ENCODE results near the gene LATS2.

Gene LATS2

DNA sequence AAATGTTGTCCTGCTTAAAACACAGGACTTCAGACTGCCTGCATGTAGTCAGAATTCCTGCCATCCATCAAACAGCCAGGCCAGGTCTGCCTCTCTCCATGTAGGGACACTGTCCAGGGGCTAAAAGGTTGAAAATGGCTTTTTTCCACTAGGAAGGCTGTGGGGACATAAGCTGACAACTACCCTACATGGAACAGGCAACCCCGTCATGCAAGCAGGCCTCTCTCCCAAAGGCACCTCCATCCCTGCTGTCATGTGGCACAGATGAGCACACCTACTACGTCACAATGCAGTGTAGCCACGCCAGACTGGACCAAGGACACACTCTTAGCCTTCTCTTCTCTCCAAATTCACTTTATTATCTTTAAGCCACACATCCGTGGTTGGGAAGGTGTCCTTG is 40.8 kb downstream of the LATS2 start:
- no peak for DNase-seq
- no peak overlapping the region for H2BK120ac ChIP-seq (ENCODE audit: insufficient read depth, low read length, poor library complexity)
- H3K4me1 ChIP-seq (ENCODE audit: control insufficient read depth in 1 of 2, insufficient read depth in 2 of 2, low read length in 2 of 2) = peaks cover 2 to 4% of the 10 kb centered on the region in 2 experiments
- H3K4ac ChIP-seq (ENCODE audit: low read depth, low read length) = peak overlapping the region; percentile 5
- H3K27me3 ChIP-seq (ENCODE audit: insufficient read depth, low read length) = no peaks in the 10 kb centered on the region
- peaks cover 16% of the 10 kb centered on the region for H3K79me2 ChIP-seq (ENCODE audit: control insufficient read depth, insufficient read depth, low read length, poor library complexity)
- H4K12ac ChIP-seq (ENCODE audit: low read depth, low read length) = no peak overlapping the region
- no peak overlapping the region for H2BK12ac ChIP-seq (ENCODE audit: low read length)
- no peak overlapping the region for H3K23ac ChIP-seq (ENCODE audit: low read length)
- no peak overlapping the region for H3K4me2 ChIP-seq (ENCODE audit: low read length)
- no peak overlapping the region for H3K18ac ChIP-seq (ENCODE audit: low read length)
- no peak overlapping the region for H2BK5ac ChIP-seq (ENCODE audit: low read depth, low read length, poor library complexity)
- no peak overlapping the region for H4K91ac ChIP-seq (ENCODE audit: low read depth, low read length)
- WGBS (ENCODE audit: extremely low coverage, insufficient coverage, insufficient read length) = no CpG with 5 or more reads among the region's 4 CpGs
- H4K8ac ChIP-seq (ENCODE audit: low read depth, low read length) = no peak overlapping the region
- H3K36me3 ChIP-seq (ENCODE audit: control insufficient read depth in 1 of 2, insufficient read depth in 2 of 2, low read length in 2 of 2) = peaks cover 10 to 12% of the 10 kb centered on the region in 2 experiments
- H3K4me3 ChIP-seq (ENCODE audit: low read depth, low read length) = peak overlapping the region; percentile 49
- no peaks in the 10 kb centered on the region for H3K9me3 ChIP-seq (ENCODE audit: insufficient read depth, low read depth, low read length)
- H2AK5ac ChIP-seq (ENCODE audit: low read length) = no peak overlapping the region
- no peak overlapping the region for H3K9ac ChIP-seq (ENCODE audit: low read length)
- H3K79me1 ChIP-seq (ENCODE audit: low read length) = no peaks in the 10 kb centered on the region
- H3K14ac ChIP-seq (ENCODE audit: low read length) = no peak overlapping the region
- H2AFZ ChIP-seq (ENCODE audit: insufficient read depth, low read length, poor library complexity) = no peak overlapping the region
- H3K27ac ChIP-seq (ENCODE audit: low read depth, low read length) = no peak overlapping the region

- H3K27ac ChIP-seq (ENCODE audit: low read depth, low read length) = no peak overlapping the region
- H3K36me3 ChIP-seq (ENCODE audit: control insufficient read depth in 1 of 2, insufficient read depth in 2 of 2, low read length in 2 of 2) = peaks cover 10 to 11% of the 10 kb centered on the region in 2 experiments
- peak overlapping the region; percentile 57 for H3K4ac ChIP-seq (ENCODE audit: low read depth, low read length)
- no peak overlapping the region for H3K18ac ChIP-seq (ENCODE audit: low read length)
- no peak overlapping the region for H2BK5ac ChIP-seq (ENCODE audit: low read depth, low read length, poor library complexity)
- DNase-seq = no peak
- H4K91ac ChIP-seq (ENCODE audit: low read depth, low read length) = no peak overlapping the region
- H3K4me2 ChIP-seq (ENCODE audit: low read length) = no peak overlapping the region
- H3K14ac ChIP-seq (ENCODE audit: low read length) = no peak overlapping the region
- H3K9me3 ChIP-seq (ENCODE audit: insufficient read depth, low read depth, low read length) = no peaks in the 10 kb centered on the region
- no peak overlapping the region for H4K12ac ChIP-seq (ENCODE audit: low read depth, low read length)
- H2AFZ ChIP-seq (ENCODE audit: insufficient read depth, low read length, poor library complexity) = no peak overlapping the region
- no CpG with 5 or more reads among the region's 5 CpGs for WGBS (ENCODE audit: extremely low coverage, insufficient coverage, insufficient read length)
- no peak overlapping the region for H2BK12ac ChIP-seq (ENCODE audit: low read length)
- no peak overlapping the region for H3K23ac ChIP-seq (ENCODE audit: low read length)
- no peaks in the 10 kb centered on the region for H3K79me1 ChIP-seq (ENCODE audit: low read length)
- H3K4me1 ChIP-seq (ENCODE audit: control insufficient read depth in 1 of 2, insufficient read depth in 2 of 2, low read length in 2 of 2) = peaks cover 2 to 4% of the 10 kb centered on the region in 2 experiments
- peaks cover 15% of the 10 kb centered on the region for H3K79me2 ChIP-seq (ENCODE audit: control insufficient read depth, insufficient read depth, low read length, poor library complexity)
- no peak overlapping the region for H3K4me3 ChIP-seq (ENCODE audit: low read depth, low read length)
- H3K27me3 ChIP-seq (ENCODE audit: insufficient read depth, low read length) = no peaks in the 10 kb centered on the region
- no peak overlapping the region for H3K9ac ChIP-seq (ENCODE audit: low read length)
- no peak overlapping the region for H4K8ac ChIP-seq (ENCODE audit: low read depth, low read length)
- no peak overlapping the region for H2AK5ac ChIP-seq (ENCODE audit: low read length)
- H2BK120ac ChIP-seq (ENCODE audit: insufficient read depth, low read length, poor library complexity) = no peak overlapping the region
Observed at GRCh38 chr13:21020176-21020575, 41.2 kb downstream of the LATS2 start.

GRCh38 chr13:21018220-21018619 is 43.2 kb downstream of the LATS2 start:
- WGBS (ENCODE audit: extremely low coverage, insufficient coverage, insufficient read length) = no CpG with 5 or more reads among the region's 4 CpGs

DNA sequence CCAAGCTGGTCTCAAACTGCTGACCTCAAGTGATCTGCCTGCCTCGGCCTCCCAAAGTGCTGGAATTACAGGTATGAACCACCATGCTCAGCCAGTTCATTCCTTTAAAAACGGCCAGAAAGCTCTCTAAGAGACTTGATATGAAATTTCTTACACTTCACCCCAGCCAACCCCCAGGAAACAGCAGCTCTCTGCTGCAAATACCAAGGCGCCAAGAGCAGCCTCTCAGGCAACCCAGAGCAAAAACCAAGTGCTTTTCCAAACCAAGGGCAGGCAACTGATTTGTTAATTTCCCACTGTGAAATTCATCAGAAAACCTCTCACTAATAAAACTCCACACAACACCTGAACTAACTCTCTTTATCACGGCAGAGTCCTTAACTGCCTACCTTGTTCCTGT is 44.9 kb downstream of the LATS2 start:
- peaks cover 4 to 7% of the 10 kb centered on the region in 2 experiments for H3K4me1 ChIP-seq (ENCODE audit: control insufficient read depth in 1 of 2, insufficient read depth in 2 of 2, low read length in 2 of 2)
- no CpG with 5 or more reads among the region's 4 CpGs for WGBS (ENCODE audit: extremely low coverage, insufficient coverage, insufficient read length)
- H4K12ac ChIP-seq (ENCODE audit: low read depth, low read length) = no peak overlapping the region

More at GRCh38 chr13:21018220-21018619, 43.2 kb downstream of the LATS2 start:
- no peak overlapping the region for H2AK5ac ChIP-seq (ENCODE audit: low read length)
- no peak overlapping the region for H4K8ac ChIP-seq (ENCODE audit: low read depth, low read length)
- no peaks in the 10 kb centered on the region for H3K79me1 ChIP-seq (ENCODE audit: low read length)
- no peak overlapping the region for H3K18ac ChIP-seq (ENCODE audit: low read length)
- no peak overlapping the region for H3K23ac ChIP-seq (ENCODE audit: low read length)
- no peak overlapping the region for H3K4me3 ChIP-seq (ENCODE audit: low read depth, low read length)
- H3K36me3 ChIP-seq (ENCODE audit: control insufficient read depth in 1 of 2, insufficient read depth in 2 of 2, low read length in 2 of 2) = peaks cover 9 to 14% of the 10 kb centered on the region in 2 experiments
- no peak overlapping the region for H4K91ac ChIP-seq (ENCODE audit: low read depth, low read length)
- peak; percentile 46 to 62 for DNase-seq
- no peaks in the 10 kb centered on the region for H3K27me3 ChIP-seq (ENCODE audit: insufficient read depth, low read length)
- peaks cover 4% of the 10 kb centered on the region in 2 experiments for H3K4me1 ChIP-seq (ENCODE audit: control insufficient read depth in 1 of 2, insufficient read depth in 2 of 2, low read length in 2 of 2)
- H3K9me3 ChIP-seq (ENCODE audit: insufficient read depth, low read depth, low read length) = no peaks in the 10 kb centered on the region
- H2BK5ac ChIP-seq (ENCODE audit: low read depth, low read length, poor library complexity) = no peak overlapping the region
- H3K4me2 ChIP-seq (ENCODE audit: low read length) = no peak overlapping the region
- H3K27ac ChIP-seq (ENCODE audit: low read depth, low read length) = no peak overlapping the region
- no peak overlapping the region for H3K14ac ChIP-seq (ENCODE audit: low read length)
- peaks cover 9% of the 10 kb centered on the region for H3K79me2 ChIP-seq (ENCODE audit: control insufficient read depth, insufficient read depth, low read length, poor library complexity)
- no peak overlapping the region for H2BK120ac ChIP-seq (ENCODE audit: insufficient read depth, low read length, poor library complexity)
- H4K12ac ChIP-seq (ENCODE audit: low read depth, low read length) = no peak overlapping the region
- H3K4ac ChIP-seq (ENCODE audit: low read depth, low read length) = peak overlapping the region; percentile 39
- no peak overlapping the region for H3K9ac ChIP-seq (ENCODE audit: low read length)
- H2BK12ac ChIP-seq (ENCODE audit: low read length) = no peak overlapping the region
- H2AFZ ChIP-seq (ENCODE audit: insufficient read depth, low read length, poor library complexity) = no peak overlapping the region

More for the DNA sequence above, 44.9 kb downstream of the LATS2 start:
- Histone ChIP-seq H3K36me3 (ENCODE audit: control insufficient read depth in 1 of 2, insufficient read depth in 2 of 2, low read length in 2 of 2) (peaks cover 2 to 9% of the 10 kb centered on the region in 2 experiments), H2AFZ (ENCODE audit: insufficient read depth, low read length, poor library complexity) (no peak overlapping the region), H3K79me1 (ENCODE audit: low read length) (no peaks in the 10 kb centered on the region), H2BK12ac (ENCODE audit: low read length) (no peak overlapping the region), H3K9ac (ENCODE audit: low read length) (no peak overlapping the region), H3K4me2 (ENCODE audit: low read length) (no peak overlapping the region), H3K23ac (ENCODE audit: low read length) (no peak overlapping the region), H3K27ac (ENCODE audit: low read depth, low read length) (no peak overlapping the region), H3K27me3 (ENCODE audit: insufficient read depth, low read length) (no peaks in the 10 kb centered on the region), H3K18ac (ENCODE audit: low read length) (no peak overlapping the region), H3K4ac (ENCODE audit: low read depth, low read length) (no peak overlapping the region), H3K14ac (ENCODE audit: low read length) (no peak overlapping the region), H4K91ac (ENCODE audit: low read depth, low read length) (no peak overlapping the region), H2AK5ac (ENCODE audit: low read length) (no peak overlapping the region), H4K8ac (ENCODE audit: low read depth, low read length) (no peak overlapping the region), H3K79me2 (ENCODE audit: control insufficient read depth, insufficient read depth, low read length, poor library complexity) (peaks cover 7% of the 10 kb centered on the region), H3K9me3 (ENCODE audit: insufficient read depth, low read depth, low read length) (no peaks in the 10 kb centered on the region), H3K4me3 (ENCODE audit: low read depth, low read length) (no peak overlapping the region), H2BK120ac (ENCODE audit: insufficient read depth, low read length, poor library complexity) (no peak overlapping the region), H2BK5ac (ENCODE audit: low read depth, low read length, poor library complexity) (no peak overlapping the region)
- peak in 1 of 2 donors; percentile 50 for DNase-seq

Data from trophoblast cell (in vitro differentiated cells and primary cell).